Activated naive CD4-positive, alpha-beta T cell (primary cell): ENCODE results near the gene MGAT5.

Source experiments
- DNase-seq, 4 experiments: peaks; one replicate each; lab custom pipeline; 2025; lab: John Stamatoyannopoulos, UW

Gene MGAT5

GRCh38 chr2:134367213-134367612 is 113.3 kb downstream of the MGAT5 start:
- DNase-seq = no peak

- no peak for DNase-seq
Observed at GRCh38 chr2:134368009-134368817, 114.3 kb downstream of the MGAT5 start.

- no peak for DNase-seq
Observed at GRCh38 chr2:134369220-134369902, 115.5 kb downstream of the MGAT5 start.

GRCh38 chr2:134370655-134371445 is 117.0 kb downstream of the MGAT5 start:
- no peak for DNase-seq

- DNase-seq = no peak
Observed at GRCh38 chr2:134372141-134372540, 118.3 kb downstream of the MGAT5 start.

- DNase-seq = no peak
Observed at GRCh38 chr2:134372611-134373131, 118.8 kb downstream of the MGAT5 start.

GRCh38 chr2:134375935-134376334 is 122.1 kb downstream of the MGAT5 start:
- no peak for DNase-seq

GRCh38 chr2:134377730-134378129 is 123.9 kb downstream of the MGAT5 start:
- no peak for DNase-seq

GRCh38 chr2:134379293-134379692 is 125.4 kb downstream of the MGAT5 start:
- DNase-seq = no peak

- no peak for DNase-seq
Observed at GRCh38 chr2:134379722-134380121, 125.8 kb downstream of the MGAT5 start.

GRCh38 chr2:134381141-134381540 is 127.3 kb downstream of the MGAT5 start:
- DNase-seq = no peak

- DNase-seq = no peak
Observed at GRCh38 chr2:134384131-134384530, 130.3 kb downstream of the MGAT5 start.

GRCh38 chr2:134385195-134385594 is 131.3 kb downstream of the MGAT5 start:
- no peak for DNase-seq

GRCh38 chr2:134386310-134386709 is 132.4 kb downstream of the MGAT5 start:
- no peak for DNase-seq

- no peak for DNase-seq
Observed at GRCh38 chr2:134389381-134389780, 135.5 kb downstream of the MGAT5 start.

- DNase-seq = no peak
Observed at GRCh38 chr2:134391751-134392160, 137.9 kb downstream of the MGAT5 start.

- DNase-seq = no peak
Observed at GRCh38 chr2:134392442-134393074, 138.7 kb downstream of the MGAT5 start.

- DNase-seq = no peak
Observed at GRCh38 chr2:134393075-134393461, 139.2 kb downstream of the MGAT5 start.

- DNase-seq = no peak
Observed at GRCh38 chr2:134395779-134396178, 141.9 kb downstream of the MGAT5 start.

GRCh38 chr2:134396493-134396892 is 142.6 kb downstream of the MGAT5 start:
- DNase-seq = no peak

- no peak for DNase-seq
Observed at GRCh38 chr2:134397146-134397896, 143.4 kb downstream of the MGAT5 start.
